ENCODE measurements around the gene USP54.
A peak's percentile ranks its signal among the peaks of the same experiment; 100 is the strongest.

Gene USP54

GRCh38 chr10:73553761-73554160 lies 37.4 kb downstream of the USP54 start (continued):
- no peak for TF ChIP-seq ZNF26 (tag by site-specific recombination; IDR thresholded peaks at IDR 0.05)
- no peak for TF ChIP-seq ZBTB20 (tag by site-specific recombination; IDR thresholded peaks at IDR 0.05)
- TF ChIP-seq OVOL3 (tag by site-specific recombination; IDR thresholded peaks at IDR 0.05): peak; percentile 43; the same call in 1 of the 2 replicates

GRCh38 chr10:73552819-73553715 lies 38.1 kb downstream of the USP54 start:
- TF ChIP-seq ZNF610 (tag by site-specific recombination; IDR thresholded peaks at IDR 0.05; ENCODE audit: borderline replicate concordance): no peak
- TF ChIP-seq ZNF488 (tag by site-specific recombination; IDR thresholded peaks at IDR 0.05): no peak
- TF ChIP-seq ZNF629 (tag by site-specific recombination; IDR thresholded peaks at IDR 0.05): no peak
- TF ChIP-seq GLIS2 (tag by site-specific recombination; IDR thresholded peaks at IDR 0.05): no peak
- no peak for TF ChIP-seq PRDM6 (tag by site-specific recombination; IDR thresholded peaks at IDR 0.05)
- TF ChIP-seq ZNF18 (tag by site-specific recombination; IDR thresholded peaks at IDR 0.05): peak; percentile 91
- no peak for TF ChIP-seq ZNF768 (tag by site-specific recombination; IDR thresholded peaks at IDR 0.05)
- TF ChIP-seq KLF10 (tag by site-specific recombination; IDR thresholded peaks at IDR 0.05): no peak
- 0 out of 2 replicates have a peak, but pooled peaks have one; percentile 26 for TF ChIP-seq PRDM1 (tag by site-specific recombination; IDR thresholded peaks at IDR 0.05)
- no peak for TF ChIP-seq ZNF121 (tag by site-specific recombination; IDR thresholded peaks at IDR 0.05)
- no peak for TF ChIP-seq GLIS1 (tag by site-specific recombination; IDR thresholded peaks at IDR 0.05)
- TF ChIP-seq ZNF555 (tag by site-specific recombination; conservative IDR thresholded peaks at IDR 0.05): no peak
- no peak for TF ChIP-seq ZNF704 (tag by site-specific recombination; IDR thresholded peaks at IDR 0.05)
- TF ChIP-seq ZNF585B (tag by site-specific recombination; IDR thresholded peaks at IDR 0.05): no peak
- TF ChIP-seq ZNF404 (tag by site-specific recombination; IDR thresholded peaks at IDR 0.05): no peak
- no peak for TF ChIP-seq ZNF623 (tag by site-specific recombination; IDR thresholded peaks at IDR 0.05)
- ChIA-PET POLR2A (interaction anchor here (1.0 kb wide), 1 partner anchor 70 kb away, joined by 3 read pairs; no protein-coding TSS in a partner anchor), CTCF (no interaction called here)

More at GRCh38 chr10:73552819-73553715, 38.1 kb downstream of the USP54 start:
- peaks cover 5% of the 10 kb centered on the region; the same call in 1 of the 2 replicates for H3K4me1 ChIP-seq (ENCODE audit: control insufficient read depth, insufficient read depth, low read length)
- no peak overlapping the region for H3K4me3 ChIP-seq (ENCODE audit: low read depth, low read length)
- no peak overlapping the region for H3K27ac ChIP-seq (ENCODE audit: extremely low read depth, low read depth, low read length)
- H3K9me3 ChIP-seq (ENCODE audit: control insufficient read depth, insufficient read depth, low read depth, low read length): no peaks in the 10 kb centered on the region
- H3K36me3 ChIP-seq (ENCODE audit: control insufficient read depth in 2 of 2, insufficient read depth in 1 of 2, low read length in 2 of 2): no peaks in the 10 kb centered on the region; a peak in 1 of 3 replicates

Data from HEK293 (cell line).